ENCODE data around the gene AWAT1. TPM values are rescaled to one million over a fixed set of nuclear protein-coding genes. Genes with fewer than 3 reads are reported as not detected.
"Not testable (repeated sequence)": the region's sequence is repeated elsewhere in the genome, so short reads cannot be mapped to it uniquely, and the experiment has no call there.

AWAT1 gene
- total RNA-seq, 1 donor from 2014 or later: not detected

GRCh38 chrX:70257423-70258288 lies 23.2 kb downstream of the AWAT1 start:
- no peak for ATAC-seq
- no peak for DNase-seq (ENCODE audit: missing footprints)
- intact Hi-C loops (cut with DNase I): no loop called here

- no peak for ATAC-seq
- DNase-seq (ENCODE audit: missing footprints): no peak
- intact Hi-C loops (cut with DNase I): loop anchor here (10.0 kb wide), 1 partner anchor 65 kb away; no protein-coding TSS in a partner anchor
These were observed 25.6 kb downstream of the AWAT1 start, which contains the start of gene P2RY4 for GRCh38 chrX:70260104-70260503. Gene P2RY4 (minus strand): TSS chrX:70260204. CDS start chrX:70259624, 580 bp downstream.

GRCh38 chrX:70262952-70263567 lies 28.6 kb downstream of the AWAT1 start:
- ATAC-seq: no peak
- DNase-seq (ENCODE audit: missing footprints): no peak
- intact Hi-C loops (cut with DNase I): loop anchor here (10.0 kb wide), 1 partner anchor 68 kb away; no protein-coding TSS in a partner anchor

- intact Hi-C loops (cut with DNase I): loop anchor here (10.0 kb wide), 1 partner anchor 70 kb away; no protein-coding TSS in a partner anchor
- no peak for DNase-seq (ENCODE audit: missing footprints)
- no peak for ATAC-seq
These were observed 30.3 kb downstream of the AWAT1 start for GRCh38 chrX:70264784-70265183.

- ATAC-seq: no peak
- intact Hi-C loops (cut with DNase I): loop anchor here (10.0 kb wide), 1 partner anchor 73 kb away; no protein-coding TSS in a partner anchor
- DNase-seq (ENCODE audit: missing footprints): no peak
These were observed 33.6 kb downstream of the AWAT1 start, which contains the start of gene ARR3 for GRCh38 chrX:70268034-70268433. Gene ARR3 (plus strand): TSS chrX:70268334. CDS start chrX:70269386, 1,052 bp downstream.

- DNase-seq (ENCODE audit: missing footprints); intact Hi-C loops (cut with DNase I); ATAC-seq: not testable (repeated sequence)
These were observed 39.6 kb downstream of the AWAT1 start for GRCh38 chrX:70274029-70274428.

- ATAC-seq: no peak
- DNase-seq (ENCODE audit: missing footprints): no peak
- intact Hi-C loops (cut with DNase I): no loop called here
These were observed 44.6 kb downstream of the AWAT1 start for GRCh38 chrX:70279081-70279480.

GRCh38 chrX:70280573-70280972 lies 46.1 kb downstream of the AWAT1 start:
- no peak for ATAC-seq
- intact Hi-C loops (cut with DNase I): no loop called here

GRCh38 chrX:70281951-70282350 lies 47.5 kb downstream of the AWAT1 start, which contains the start of gene RAB41:
Gene RAB41 (plus strand): TSS chrX:70282172. CDS start chrX:70282218, 46 bp downstream.
- intact Hi-C loops (cut with DNase I): no loop called here
- ATAC-seq (no peak), DNase-seq (ENCODE audit: missing footprints) (no peak)

More at GRCh38 chrX:70280573-70280972, 46.1 kb downstream of the AWAT1 start:
- DNase-seq (ENCODE audit: missing footprints): no peak

- no peak for DNase-seq (ENCODE audit: missing footprints)
- ATAC-seq: peak; percentile 10
- intact Hi-C loops (cut with DNase I): no loop called here
These were observed 54.8 kb downstream of the AWAT1 start for GRCh38 chrX:70289168-70289792.

Other genes with a start within 250 kb of the AWAT1 start
- not detected for gene AWAT2, start 184.7 kb upstream of the AWAT1 start, total RNA-seq
- gene OTUD6A, start 172.2 kb upstream of the AWAT1 start, total RNA-seq: not detected
- 47.8 TPM for gene IGBP1, start 101.2 kb upstream of the AWAT1 start, total RNA-seq
- not detected for gene DGAT2L6, start 57.2 kb upstream of the AWAT1 start, total RNA-seq
- not detected for gene P2RY4, start 25.5 kb downstream of the AWAT1 start, total RNA-seq
- not detected for gene ARR3, start 33.7 kb downstream of the AWAT1 start, total RNA-seq
- not detected for gene RAB41, start 47.5 kb downstream of the AWAT1 start, total RNA-seq
- gene PDZD11, start 55.3 kb downstream of the AWAT1 start, total RNA-seq: 33.9 TPM
- 0.84 TPM for gene KIF4A, start 55.4 kb downstream of the AWAT1 start, total RNA-seq
- gene GDPD2, start 188.7 kb downstream of the AWAT1 start, total RNA-seq: not detected
- 9.5 TPM for gene DLG3, start 210.2 kb downstream of the AWAT1 start, total RNA-seq

All from Right ventricle myocardium inferior (tissue), 1 donor.